H9 (cell line): Measurements from ENCODE around the gene KRT5. TPM values are rescaled to one million over a fixed set of nuclear protein-coding genes. Genes with fewer than 3 reads are reported as not detected.

ENCODE experiments used
- DNase-seq: peaks from one replicate; pipeline ENCODE4 v3.0.0-alpha.2; 2017
- H2AFZ ChIP-seq: one replicate; pipeline ENCODE4 v1.6.1; 2013; ENCODE audit warnings: mild to moderate bottlenecking, low read length, control low read depth, moderate library complexity
- H2AK5ac ChIP-seq: 2 replicates; pipeline ENCODE4 v1.6.1; 2013; ENCODE audit warnings: low read length, control low read depth, mixed read lengths; ENCODE audit not compliant: insufficient read length
- H2BK120ac ChIP-seq: one replicate; pipeline ENCODE4 v1.6.1; 2013; ENCODE audit warnings: low read depth, mild to moderate bottlenecking, low read length, control low read depth, inconsistent platforms; ENCODE audit not compliant: poor library complexity, severe bottlenecking
- H2BK12ac ChIP-seq: 2 replicates; pipeline ENCODE4 v1.6.1; 2013; ENCODE audit warnings: low read length, control low read depth, mixed read lengths, low read depth; ENCODE audit not compliant: insufficient read length
- H2BK15ac ChIP-seq: 2 replicates; pipeline ENCODE4 v1.6.1; 2013; ENCODE audit warnings: low read depth, low read length, control low read depth
- H2BK20ac ChIP-seq: one replicate; pipeline ENCODE4 v1.6.1; 2013; ENCODE audit warnings: low read depth, mild to moderate bottlenecking, low read length, control low read depth, inconsistent platforms; ENCODE audit not compliant: poor library complexity, severe bottlenecking
- H2BK5ac ChIP-seq: 2 replicates; pipeline ENCODE4 v1.6.1; 2013; ENCODE audit warnings: low read length, control low read depth, mixed read lengths; ENCODE audit not compliant: insufficient read length
- H3K14ac ChIP-seq: 2 replicates; pipeline ENCODE4 v1.6.1; 2013; ENCODE audit warnings: low read length, control low read depth; ENCODE audit not compliant: insufficient read depth
- H3K18ac ChIP-seq: 2 replicates; pipeline ENCODE4 v1.6.1; 2013; ENCODE audit warnings: low read depth, mild to moderate bottlenecking, mixed read lengths, low read length, control low read depth; ENCODE audit not compliant: insufficient read length
- H3K23ac ChIP-seq: 2 replicates; pipeline ENCODE4 v1.6.1; 2013; ENCODE audit warnings: low read length, control low read depth, mixed read lengths, low read depth; ENCODE audit not compliant: insufficient read length
- H3K23me2 ChIP-seq: 2 replicates; pipeline ENCODE4 v1.6.1; 2013; ENCODE audit warnings: low read depth, mild to moderate bottlenecking, mixed read lengths, low read length, control low read depth; ENCODE audit not compliant: insufficient read length, poor library complexity, severe bottlenecking
- H3K27ac ChIP-seq: 2 replicates; pipeline ENCODE4 v1.5.1; 2013; ENCODE audit warnings: low read length, control low read depth, mixed read lengths, low read depth; ENCODE audit not compliant: insufficient read length
- H3K27me3 ChIP-seq: 2 replicates; pipeline ENCODE4 v1.6.1; 2013; ENCODE audit warnings: low read length, control low read depth, inconsistent platforms; ENCODE audit not compliant: insufficient read depth
- H3K4ac ChIP-seq: 2 replicates; pipeline ENCODE4 v1.6.1; 2013; ENCODE audit warnings: low read depth, mild to moderate bottlenecking, control low read depth, inconsistent platforms, low read length, moderate library complexity
- H3K4me1 ChIP-seq: 2 replicates; pipeline ENCODE4 v1.6.1; 2013; ENCODE audit warnings: low read length, control low read depth, inconsistent platforms; ENCODE audit not compliant: insufficient read depth
- H3K4me2 ChIP-seq: 2 replicates; pipeline ENCODE4 v1.6.1; 2013; ENCODE audit warnings: low read length, control low read depth, mixed read lengths; ENCODE audit not compliant: insufficient read length, insufficient read depth
- H3K56ac ChIP-seq: 2 replicates; pipeline ENCODE4 v1.6.1; 2013; ENCODE audit warnings: low read depth, mild to moderate bottlenecking, mixed read lengths, low read length, control low read depth; ENCODE audit not compliant: insufficient read length
- H3K79me1 ChIP-seq: 2 replicates; pipeline ENCODE4 v1.6.1; 2013; ENCODE audit warnings: low read depth, mild to moderate bottlenecking, moderate library complexity, low read length, control low read depth, inconsistent platforms; ENCODE audit not compliant: insufficient read depth, poor library complexity, severe bottlenecking
- H3K79me2 ChIP-seq: 2 replicates; pipeline ENCODE4 v1.6.1; 2013; ENCODE audit warnings: low read length, control low read depth, inconsistent platforms; ENCODE audit not compliant: insufficient read depth
- H3K9ac ChIP-seq: 2 replicates; pipeline ENCODE4 v1.6.1; 2013; ENCODE audit warnings: low read length, control low read depth, mixed read lengths; ENCODE audit not compliant: insufficient read length; ENCODE audit errors: extremely low read depth
- H3K9me3 ChIP-seq: one replicate; pipeline ENCODE4 v1.6.1; 2013; ENCODE audit warnings: low read depth, low read length, inconsistent platforms; ENCODE audit not compliant: control insufficient read depth
- H3T11ph ChIP-seq: one replicate; pipeline ENCODE4 v1.6.1; 2013; ENCODE audit warnings: mild to moderate bottlenecking, low read length, control low read depth, inconsistent platforms
- H4K20me1 ChIP-seq: one replicate; pipeline ENCODE4 v1.6.1; 2013; ENCODE audit not compliant: control insufficient read depth, insufficient read length, insufficient read depth
- H4K5ac ChIP-seq: 2 replicates; pipeline ENCODE4 v1.6.1; 2013; ENCODE audit warnings: low read depth, mild to moderate bottlenecking, mixed read lengths, low read length, control low read depth; ENCODE audit not compliant: insufficient read length
- H4K8ac ChIP-seq: replicated peaks from 2 replicates; pipeline ENCODE4 v1.6.1; 2013; ENCODE audit warnings: low read length, control low read depth, mixed read lengths, low read depth; ENCODE audit not compliant: insufficient read length
- H4K91ac ChIP-seq: 2 replicates; pipeline ENCODE4 v1.6.1; 2013; ENCODE audit warnings: low read depth, mild to moderate bottlenecking, moderate library complexity, mixed read lengths, low read length, control low read depth; ENCODE audit not compliant: insufficient read length
- H3K27ac Mint-ChIP-seq, 3 experiments: 2 replicates in 2 of 3; 3 replicates in 1 of 3; pipeline ENCODE4 v1.8.0; 2020 to 2021; ENCODE audit warnings: mixed read lengths in 3 of 3, mild to moderate bottlenecking in 1 of 3, moderate library complexity in 1 of 3
- H3K27me3 Mint-ChIP-seq: 2 replicates; pipeline ENCODE4 v1.8.0; 2021; ENCODE audit warnings: low read depth, mild to moderate bottlenecking, moderate library complexity, mixed read lengths
- H3K36me3 Mint-ChIP-seq, 3 experiments: 2 replicates in 2 of 3; 3 replicates in 1 of 3; pipeline ENCODE4 v1.8.0; 2020 to 2021; ENCODE audit warnings: low read depth in 3 of 3, mixed read lengths in 3 of 3; ENCODE audit not compliant: insufficient read depth in 1 of 3
- H3K4me1 Mint-ChIP-seq, 2 experiments: 2 replicates each; pipeline ENCODE4 v1.8.0; 2020; ENCODE audit warnings: mixed read lengths in 2 of 2
- H3K4me3 Mint-ChIP-seq, 2 experiments: 2 replicates in 1 of 2; 3 replicates in 1 of 2; pipeline ENCODE4 v1.8.0; 2020 to 2021; ENCODE audit warnings: mild to moderate bottlenecking in 2 of 2, mixed read lengths in 2 of 2, moderate library complexity in 1 of 2
- H3K9me3 Mint-ChIP-seq, 2 experiments: 2 replicates in 1 of 2; 3 replicates in 1 of 2; pipeline ENCODE4 v1.8.0; 2020; ENCODE audit warnings: mild to moderate bottlenecking in 2 of 2, mixed read lengths in 2 of 2, moderate library complexity in 1 of 2
- WGBS: extraction: QIAGEN DNeasy Blood & Tissue Kit; methylation state at CpG from one replicate; pipeline ENCODE4 v1.1.7; 2013; ENCODE audit warnings: missing lambda C conversion rate, low lambda C conversion rate, mixed read lengths; ENCODE audit not compliant: insufficient read length; ENCODE audit errors: extremely low coverage; 5-methylcytosine and 5-hydroxymethylcytosine counted together
- total RNA-seq: library from RNA; stranded (reverse); gene quantifications from 2 replicates; pipeline ENCODE4 v1.2.1, GENCODE V29; 2021
- TF ChIP-seq, protein P1 (sequence below): fragments of 200-600 bp; sonication (generic); conservative IDR thresholded peaks from 3 replicates; pipeline ENCODE4 v1.8.0; 2021; ENCODE audit warnings: antibody characterized with exemption, mild to moderate bottlenecking

KRT5 gene
- total RNA-seq, 1 experiment from 2014 or later = not detected

DNA sequence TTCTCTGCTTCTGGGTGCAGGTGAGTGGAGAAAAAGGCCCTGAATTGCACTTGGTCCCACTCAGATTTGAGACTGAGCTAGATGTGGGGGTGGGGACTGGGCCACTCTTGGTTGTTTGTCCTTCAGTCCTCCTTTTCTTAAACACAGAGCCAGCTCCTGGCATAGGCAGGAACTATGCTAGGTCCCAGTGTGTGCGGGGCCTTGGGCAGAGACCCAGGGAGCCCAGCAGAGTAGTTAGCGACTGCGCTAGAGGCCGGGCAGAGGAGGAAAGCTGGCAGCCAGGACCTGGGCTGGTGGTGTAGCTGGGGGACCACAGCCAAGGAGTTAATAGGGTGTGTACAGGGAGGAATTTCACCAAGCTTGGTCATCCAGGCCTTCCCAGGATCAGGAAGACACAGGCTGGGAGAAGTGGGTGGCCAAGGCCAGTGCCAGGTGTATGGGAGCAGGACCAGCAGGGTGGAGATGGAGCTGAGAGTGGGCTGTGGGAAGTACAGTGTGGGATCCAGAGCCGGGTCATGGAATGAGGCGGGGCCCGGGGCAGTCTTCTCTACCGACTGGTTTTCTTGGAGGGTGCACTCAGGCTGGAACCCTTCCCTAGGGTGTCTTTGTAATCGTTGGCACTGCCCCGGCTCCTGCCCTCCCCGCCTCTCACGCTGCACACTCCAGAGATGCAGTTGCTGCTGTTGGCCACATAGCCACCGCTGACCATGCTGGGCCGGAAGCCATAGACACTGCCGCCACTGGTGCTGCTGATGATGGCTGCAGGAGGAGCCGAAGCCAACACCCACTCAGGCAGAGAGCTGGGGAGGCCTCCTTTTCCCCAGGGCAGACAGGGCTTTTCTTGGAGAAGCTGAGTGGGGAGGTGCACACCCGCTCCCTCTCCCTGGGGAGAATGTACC is 24.0 kb upstream of the KRT5 start:
- H3K27ac ChIP-seq = no peak overlapping the region
- H2BK5ac ChIP-seq = no peak overlapping the region
- H3K56ac ChIP-seq = no peak overlapping the region
- H4K20me1 ChIP-seq = no peaks in the 10 kb centered on the region
- H3K23ac ChIP-seq = no peak overlapping the region
- no CpG with 5 or more reads among the region's 17 CpGs for WGBS
- no peak overlapping the region for H2AK5ac ChIP-seq
- H2AFZ ChIP-seq = no peak overlapping the region
- Mint-ChIP-seq H3K4me3 (no peak overlapping the region), H3K27ac (no peak overlapping the region), H3K27me3 (peaks cover 10% of the 10 kb centered on the region), H3K36me3 (no peaks in the 10 kb centered on the region), H3K4me1 (no peaks in the 10 kb centered on the region), H3K9me3 (no peaks in the 10 kb centered on the region)
- no peak overlapping the region for H2BK120ac ChIP-seq
- H3K79me2 ChIP-seq = no peaks in the 10 kb centered on the region
- no peak overlapping the region for H3K9ac ChIP-seq
- no peak overlapping the region for H3K18ac ChIP-seq
- no peaks in the 10 kb centered on the region for H3K9me3 ChIP-seq
- H2BK15ac ChIP-seq = no peak overlapping the region
- H3K4me2 ChIP-seq = no peak overlapping the region
- H2BK20ac ChIP-seq = no peak overlapping the region
- H2BK12ac ChIP-seq = no peak overlapping the region
- H3K14ac ChIP-seq = no peak overlapping the region; the same call in 1 of the 2 replicates
- H3K27me3 ChIP-seq = no peaks in the 10 kb centered on the region
- no peak overlapping the region for H4K8ac ChIP-seq
- no peaks in the 10 kb centered on the region for H3K79me1 ChIP-seq
- DNase-seq = peak; percentile 45
- no peaks in the 10 kb centered on the region for H3K4me1 ChIP-seq
- no peak overlapping the region for H4K91ac ChIP-seq
- H3K4ac ChIP-seq = no peak overlapping the region
- no peak overlapping the region for H3T11ph ChIP-seq
- H3K23me2 ChIP-seq = no peaks in the 10 kb centered on the region
- TF ChIP-seq, protein P1, sequence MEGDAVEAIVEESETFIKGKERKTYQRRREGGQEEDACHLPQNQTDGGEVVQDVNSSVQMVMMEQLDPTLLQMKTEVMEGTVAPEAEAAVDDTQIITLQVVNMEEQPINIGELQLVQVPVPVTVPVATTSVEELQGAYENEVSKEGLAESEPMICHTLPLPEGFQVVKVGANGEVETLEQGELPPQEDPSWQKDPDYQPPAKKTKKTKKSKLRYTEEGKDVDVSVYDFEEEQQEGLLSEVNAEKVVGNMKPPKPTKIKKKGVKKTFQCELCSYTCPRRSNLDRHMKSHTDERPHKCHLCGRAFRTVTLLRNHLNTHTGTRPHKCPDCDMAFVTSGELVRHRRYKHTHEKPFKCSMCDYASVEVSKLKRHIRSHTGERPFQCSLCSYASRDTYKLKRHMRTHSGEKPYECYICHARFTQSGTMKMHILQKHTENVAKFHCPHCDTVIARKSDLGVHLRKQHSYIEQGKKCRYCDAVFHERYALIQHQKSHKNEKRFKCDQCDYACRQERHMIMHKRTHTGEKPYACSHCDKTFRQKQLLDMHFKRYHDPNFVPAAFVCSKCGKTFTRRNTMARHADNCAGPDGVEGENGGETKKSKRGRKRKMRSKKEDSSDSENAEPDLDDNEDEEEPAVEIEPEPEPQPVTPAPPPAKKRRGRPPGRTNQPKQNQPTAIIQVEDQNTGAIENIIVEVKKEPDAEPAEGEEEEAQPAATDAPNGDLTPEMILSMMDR = 0 out of 3 replicates have a peak, but pooled peaks have one; percentile 11
- H4K5ac ChIP-seq = no peak overlapping the region
